A549 (cell line): ENCODE data around the gene NTSR1. TPM values are rescaled to one million over a fixed set of nuclear protein-coding genes. Genes with fewer than 3 reads are reported as not detected.

Experiments used
- ATAC-seq, 2 experiments: fragments of 200-7000 bp in 1 of 2; fragments of >200 bp in 1 of 2; cut with Nextera tagmentation in 1 of 2; cut with Tn5 transposase in 1 of 2; 3 replicates each; pipeline versions ENCODE4 v1.8.0 to v1.9.1; 2018 to 2020; ENCODE audit warnings: mild to moderate bottlenecking in 1 of 2, moderate library complexity in 1 of 2
- CTCF ChIA-PET: fragments of 300-600 bp; sonication (Branson Sonifier 250); formaldehyde crosslinking; extraction: SDS; loops from one replicate; lab custom pipeline; 2021; ENCODE audit warnings: antibody characterized with exemption, inconsistent platforms; lab: Yijun Ruan, JAX
- POLR2A ChIA-PET: fragments of 350-600 bp; formaldehyde crosslinking; extraction: SDS; loops from one replicate; lab custom pipeline; 2021; ENCODE audit warnings: antibody characterized with exemption, inconsistent platforms; lab: Yijun Ruan, JAX
- DNase-seq, 2 experiments: peaks; one replicate each; pipeline versions ENCODE4 v3.0.0 to v3.0.0-alpha.2; 2011 to 2016; ENCODE audit warnings: low read depth in 1 of 2, low spot score in 1 of 2
- FAIRE-seq: peaks from 2 replicates; lab custom pipeline; 2011; peaks lifted over from hg19 to GRCh38; lab: Jason Lieb, UNC
- H3K27ac ChIP-seq, 2 experiments: fragments of >200 bp; sonication (Bioruptor Twin); formaldehyde crosslinking; 3 replicates each; pipeline ENCODE4 v1.5.1; 2016 to 2017
- H3K4me1 ChIP-seq: fragments of >200 bp; sonication (Bioruptor Twin); formaldehyde crosslinking; 3 replicates; pipeline ENCODE4 v1.6.1; 2016
- H3K4me2 ChIP-seq: fragments of >200 bp; sonication (Bioruptor Twin); formaldehyde crosslinking; 3 replicates; pipeline ENCODE4 v1.6.1; 2016
- H3K4me3 ChIP-seq: fragments of >200 bp; sonication (Bioruptor Twin); formaldehyde crosslinking; 3 replicates; pipeline ENCODE4 v1.5.1; 2016
- H3K9me3 ChIP-seq: fragments of >200 bp; sonication (Bioruptor Twin); formaldehyde crosslinking; 3 replicates; pipeline ENCODE4 v1.6.1; 2016
- CBX2 ChIP-seq: fragments of 200-600 bp; sonication (generic); IDR thresholded peaks from 2 replicates; pipeline ENCODE4 v1.6.1; 2016; ENCODE audit warnings: low read depth, mild to moderate bottlenecking, borderline replicate concordance
- CBX8 ChIP-seq: fragments of 200-600 bp; sonication (generic); IDR thresholded peaks from 2 replicates; pipeline ENCODE4 v1.6.1; 2016
- CEBPB ChIP-seq, 2 experiments: fragments of >200 bp in 1 of 2; sonication (Bioruptor Twin) in 1 of 2; formaldehyde crosslinking in 1 of 2; IDR thresholded peaks; 2 replicates each; pipeline ENCODE4 v1.6.1; 2012 to 2016
- CTCF ChIP-seq: fragments of >200 bp; sonication (Bioruptor Twin); formaldehyde crosslinking; IDR thresholded peaks from 3 replicates; pipeline ENCODE4 v1.5.1; 2016
- EP300 ChIP-seq, 2 experiments: fragments of >200 bp; sonication (Bioruptor Twin); formaldehyde crosslinking; IDR thresholded peaks; 2 replicates in 1 of 2; 3 replicates in 1 of 2; pipeline ENCODE4 v1.6.1; 2016 to 2017
- FOSB ChIP-seq: fragments of 250-450 bp; sonication (Bioruptor Pico); IDR thresholded peaks from 2 replicates; pipeline ENCODE4 v1.5.0; 2020; ENCODE audit warnings: mild to moderate bottlenecking, moderate library complexity
- HDAC2 ChIP-seq: fragments of 200-600 bp; sonication (generic); IDR thresholded peaks from 2 replicates; pipeline ENCODE4 v1.6.1; 2016
- HOXA7 ChIP-seq: fragments of 250-450 bp; sonication (Bioruptor Pico); IDR thresholded peaks from 2 replicates; pipeline ENCODE4 v1.5.0; 2020; ENCODE audit warnings: mild to moderate bottlenecking, moderate library complexity
- JUN ChIP-seq, 2 experiments: fragments of >200 bp; sonication (Bioruptor Twin); formaldehyde crosslinking; IDR thresholded peaks; 2 replicates in 1 of 2; 3 replicates in 1 of 2; pipeline ENCODE4 v1.6.1; 2016 to 2017
- NFE2L2 ChIP-seq: fragments of 150-350 bp; conservative IDR thresholded peaks from 2 replicates; pipeline ENCODE4 v1.6.1; 2014; ENCODE audit warnings: low read length
- NPAS2 ChIP-seq: fragments of 250-450 bp; sonication (Bioruptor Pico); IDR thresholded peaks from 2 replicates; pipeline ENCODE4 v1.8.0; 2022; ENCODE audit warnings: mild to moderate bottlenecking, moderate library complexity, borderline replicate concordance
- PHF8 ChIP-seq: fragments of 200-600 bp; sonication (generic); IDR thresholded peaks from 2 replicates; pipeline ENCODE4 v1.6.1; 2016; ENCODE audit warnings: low read depth, mild to moderate bottlenecking, antibody characterized with exemption, moderate library complexity, borderline replicate concordance
- POLR2A ChIP-seq: IDR thresholded peaks from 2 replicates; pipeline ENCODE4 v1.6.1; 2012; ENCODE audit warnings: mild to moderate bottlenecking, low read length
- RARB ChIP-seq: fragments of 250-450 bp; sonication (Bioruptor Pico); IDR thresholded peaks from 2 replicates; pipeline ENCODE4 v1.8.0; 2021; ENCODE audit warnings: mild to moderate bottlenecking, moderate library complexity
- TFCP2L1 ChIP-seq: fragments of 250-450 bp; sonication (Bioruptor Pico); IDR thresholded peaks from 2 replicates; pipeline ENCODE4 v1.5.0; 2021; ENCODE audit warnings: mild to moderate bottlenecking
- TP53 ChIP-seq: fragments of 250-450 bp; sonication (Bioruptor Pico); IDR thresholded peaks from 2 replicates; pipeline ENCODE4 v1.5.0; 2021; ENCODE audit warnings: mild to moderate bottlenecking, moderate library complexity
- USF2 ChIP-seq: fragments of 450-650 bp; IDR thresholded peaks from 2 replicates; pipeline ENCODE4 v1.6.1; 2014; ENCODE audit warnings: antibody characterized with exemption
- ZNF302 ChIP-seq: fragments of 250-450 bp; sonication (Bioruptor Pico); IDR thresholded peaks from 2 replicates; pipeline ENCODE4 v1.9.0; 2021; ENCODE audit warnings: inconsistent platforms, mild to moderate bottlenecking, moderate library complexity
- WGBS: methylation state at CpG from one replicate; pipeline ENCODE4 v1.1.6; 2017; ENCODE audit errors: missing lambda C conversion rate; 5-methylcytosine and 5-hydroxymethylcytosine counted together
- polyA plus RNA-seq, 4 experiments: library from polyadenylated mRNA; depleted of rRNA in 3 of 4; stranded (reverse); fragments of >200 nt; fragmentation: RNase III in 1 of 4; extraction: RNeasy Plus Mini Kit Qiagen cat#74134 plus additional on column Dnase treatment in 1 of 4; gene quantifications; 2 replicates in 3 of 4; 3 replicates in 1 of 4; pipeline ENCODE4 v1.2.3, GENCODE V29; 2011 to 2017

Gene NTSR1
- polyA plus RNA-seq, 2 of the 4 experiments (the other 2 are of a cell fraction), result 0.03 TPM; not detected in 1

- ChIA-PET POLR2A (no interaction called here), CTCF (interaction anchor here (16.9 kb wide), 1 partner anchor 94 kb away, joined by 250 read pairs; no protein-coding TSS in a partner anchor)
- no peaks in the 10 kb centered on the region for H3K9me3 ChIP-seq
- DNase-seq (no peak), ATAC-seq (no peak), FAIRE-seq (no peak)
- WGBS, result 56% methylated on average over 15 of the region's 16 CpGs
- H3K4me2 ChIP-seq, result no peak overlapping the region
- no peak overlapping the region for H3K4me3 ChIP-seq
- no peak for TF ChIP-seq NFE2L2
- no peak for TF ChIP-seq TP53 (CRISPR knock-in tag)
- TF ChIP-seq FOSB (CRISPR knock-in tag), result no peak
- TF ChIP-seq CEBPB (IDR thresholded peaks at IDR 0.05), result no peak
- no peak overlapping the region for H3K27ac ChIP-seq
- H3K4me1 ChIP-seq, result no peaks in the 10 kb centered on the region
These were observed 12.1 kb upstream of the NTSR1 start for GRCh38 chr20:62696434-62696957.

- DNase-seq (no peak), FAIRE-seq (no peak), ATAC-seq (no peak)
- Histone ChIP-seq H3K4me3 (no peak overlapping the region), H3K4me1 (no peaks in the 10 kb centered on the region), H3K4me2 (no peak overlapping the region), H3K27ac (no peak overlapping the region), H3K9me3 (no peaks in the 10 kb centered on the region)
- CTCF ChIA-PET, result interaction anchor here (1.4 to 16.9 kb wide), 2 partner anchors 69 to 93 kb away, joined by 3 to 250 read pairs; no protein-coding TSS in a partner anchor
- TF ChIP-seq ZNF302 (CRISPR knock-in tag) (no peak), POLR2A (no peak), NPAS2 (CRISPR knock-in tag) (no peak), CBX8 (no peak), CTCF (no peak), PHF8 (no peak), TFCP2L1 (no peak)
- POLR2A ChIA-PET, result no interaction called here
- WGBS, result 52% methylated on average over 9 of the region's 10 CpGs
These were observed 11.6 kb upstream of the NTSR1 start for GRCh38 chr20:62696989-62697388.

GRCh38 chr20:62697468-62697912 is 11.1 kb upstream of the NTSR1 start:
- Histone ChIP-seq H3K9me3 (no peaks in the 10 kb centered on the region), H3K4me2 (no peak overlapping the region), H3K4me3 (no peak overlapping the region), H3K4me1 (no peaks in the 10 kb centered on the region; the same call in 2 of the 3 replicates), H3K27ac (no peak overlapping the region)
- POLR2A ChIA-PET, result no interaction called here
- ATAC-seq, result no peak
- 69% methylated on average over 9 of the region's 11 CpGs for WGBS
- TF ChIP-seq EP300 (IDR thresholded peaks at IDR 0.05), result no peak
- FAIRE-seq, result no peak
- CTCF ChIA-PET, result interaction anchor here (0.6 to 16.9 kb wide), 5 partner anchors 13 to 93 kb away, joined by 3 to 250 read pairs (median 3); no protein-coding TSS in a partner anchor
- no peak for DNase-seq

GRCh38 chr20:62698231-62698630 is 10.4 kb upstream of the NTSR1 start:
- TF ChIP-seq HDAC2 (no peak), TFCP2L1 (no peak), JUN (IDR thresholded peaks at IDR 0.05) (no peak), RARB (CRISPR knock-in tag) (no peak), HOXA7 (no peak), CBX2 (no peak), USF2 (no peak), FOSB (CRISPR knock-in tag) (no peak)
- TF ChIP-seq, all 56 proteins: peak for 0
- POLR2A ChIA-PET, result no interaction called here

More at GRCh38 chr20:62698231-62698630, 10.4 kb upstream of the NTSR1 start:
- Histone ChIP-seq H3K9me3 (no peaks in the 10 kb centered on the region), H3K4me3 (no peak overlapping the region), H3K4me2 (no peak overlapping the region), H3K27ac (no peak overlapping the region), H3K4me1 (peaks cover 7% of the 10 kb centered on the region)
- WGBS, result 83% methylated on average over 11 of the region's 14 CpGs
- CTCF ChIA-PET, result interaction anchor here (0.6 to 16.9 kb wide), 5 partner anchors 14 to 92 kb away, joined by 3 to 250 read pairs (median 3); no protein-coding TSS in a partner anchor
- FAIRE-seq (no peak), ATAC-seq (no peak), DNase-seq (no peak)
